ENCODE results near the gene HMX1. TPM values are rescaled to one million over a fixed set of nuclear protein-coding genes. Genes with fewer than 3 reads are reported as not detected.

HMX1 gene
- total and polyA plus RNA-seq, 10 of the 15 experiments (the other 5 are each of a cell fraction or from before 2014, with no cell fraction given) = not detected

GRCh38 chr4:8819473-8820177 is 52.0 kb downstream of the HMX1 start:
- 0 out of 2 replicates have a peak, but pooled peaks have one; percentile 15 for TF ChIP-seq IKZF1 (conservative IDR thresholded peaks at IDR 0.05)
- no peak for TF ChIP-seq ASH2L (IDR thresholded peaks at IDR 0.05; ENCODE audit: borderline replicate concordance, low read depth)
- 0 out of 4 replicates have a peak, but pooled peaks of 1 of the 2 experiments have one; percentile 5 for TF ChIP-seq BHLHE40 (IDR thresholded peaks at IDR 0.05; ENCODE audit: borderline replicate concordance in 1 of 2, low read depth in 2 of 2, low read length in 1 of 2)
- TF ChIP-seq POLR2AphosphoS2 (IDR thresholded peaks at IDR 0.05; ENCODE audit: low read depth, low read length) = no peak
- TF ChIP-seq KDM1A (IDR thresholded peaks at IDR 0.05; ENCODE audit: borderline replicate concordance) = no peak
- intact Hi-C loops (cut with micrococcal nuclease; ENCODE audit: unreplicated experiment) = no loop called here
- SMC1A ChIA-PET (ENCODE audit: uncharacterized antibody, unreplicated experiment) = no interaction called here
- no peaks in the 10 kb centered on the region for H3K27me3 ChIP-seq (replicated peaks in 1 of 2; ENCODE audit: control insufficient read depth in 2 of 2, insufficient read depth in 2 of 2, low read length in 1 of 2)
- no peak overlapping the region for H3K4me2 ChIP-seq (ENCODE audit: control insufficient read depth, insufficient read depth)
- no TSS peak for BruUV-seq (replicated peaks)
- ATAC-seq (peak; percentile 73), DNase-seq (ENCODE audit: low read depth, low spot score) (no peak), FAIRE-seq (no peak)
- H2AFZ ChIP-seq (ENCODE audit: control insufficient read depth, low read depth, low read length) = no peak overlapping the region
- CTCF ChIA-PET = interaction anchor here (0.6 kb wide), 1 partner anchor 499 kb away, joined by 4 read pairs; no protein-coding TSS in a partner anchor
- no peak overlapping the region for H3K27ac ChIP-seq (ENCODE audit: control insufficient read depth, insufficient read depth)
- no peak overlapping the region for H3K4me3 ChIP-seq
- no peaks in the 10 kb centered on the region for H3K9me3 ChIP-seq (replicated peaks; ENCODE audit: control insufficient read depth, insufficient read depth, low read length)
- 35% methylated on average over 19 of the region's 19 CpGs for WGBS (ENCODE audit: insufficient coverage, insufficient replicate concordance, low lambda C conversion rate, missing lambda C conversion rate)
- H3K79me2 ChIP-seq (ENCODE audit: control insufficient read depth, insufficient read depth, low read length) = no peaks in the 10 kb centered on the region
- H4K20me1 ChIP-seq (ENCODE audit: control insufficient read depth, insufficient read depth) = no peaks in the 10 kb centered on the region
- H3K9ac ChIP-seq (ENCODE audit: control insufficient read depth, insufficient read depth, low read length) = no peak overlapping the region
- in situ Hi-C loops (cut with MboI) = no loop called here
- no peaks in the 10 kb centered on the region for H3K36me3 ChIP-seq (ENCODE audit: control insufficient read depth in 2 of 2, insufficient read depth in 2 of 2, low read length in 1 of 2)
- RAD21 ChIA-PET (ENCODE audit: unreplicated experiment) = no interaction called here
- POLR2A ChIA-PET = no interaction called here
- H3K4me1 ChIP-seq (ENCODE audit: control insufficient read depth, insufficient read depth, low read length) = no peaks in the 10 kb centered on the region; the same call in 1 of the 2 replicates

GRCh38 chr4:8819019-8819418 is 52.6 kb downstream of the HMX1 start:
- no TSS peak for BruUV-seq (replicated peaks)
- in situ Hi-C loops (cut with MboI) (no loop called here), intact Hi-C loops (cut with micrococcal nuclease; ENCODE audit: unreplicated experiment) (no loop called here)
- ChIA-PET SMC1A (ENCODE audit: uncharacterized antibody, unreplicated experiment) (no interaction called here), RAD21 (ENCODE audit: unreplicated experiment) (no interaction called here), POLR2A (no interaction called here), CTCF (no interaction called here)
- no peak overlapping the region for H2AFZ ChIP-seq (ENCODE audit: control insufficient read depth, low read depth, low read length)
- no peak overlapping the region for H3K9ac ChIP-seq (ENCODE audit: control insufficient read depth, insufficient read depth, low read length)
- no peaks in the 10 kb centered on the region for H3K27me3 ChIP-seq (replicated peaks in 1 of 2; ENCODE audit: control insufficient read depth in 2 of 2, insufficient read depth in 2 of 2, low read length in 1 of 2)
- H3K9me3 ChIP-seq (replicated peaks; ENCODE audit: control insufficient read depth, insufficient read depth, low read length) = no peaks in the 10 kb centered on the region
- no peak for FAIRE-seq
- H3K79me2 ChIP-seq (ENCODE audit: control insufficient read depth, insufficient read depth, low read length) = no peaks in the 10 kb centered on the region
- TF ChIP-seq EZH2 (IDR thresholded peaks at IDR 0.05; ENCODE audit: borderline replicate concordance, control insufficient read depth, low read depth, low read length) (no peak), BRCA1 (IDR thresholded peaks at IDR 0.05; ENCODE audit: low read depth, low read length) (no peak), CHD4 (IDR thresholded peaks at IDR 0.05) (no peak), BACH1 (IDR thresholded peaks at IDR 0.05; ENCODE audit: borderline replicate concordance) (no peak), SPI1 (IDR thresholded peaks at IDR 0.05; ENCODE audit: borderline replicate concordance, insufficient read depth, low read depth, low read length) (no peak), SP1 (IDR thresholded peaks at IDR 0.05; ENCODE audit: low read depth, low read length) (no peak), GABPA (IDR thresholded peaks at IDR 0.05; ENCODE audit: low read depth) (no peak)
- H3K4me1 ChIP-seq (ENCODE audit: control insufficient read depth, insufficient read depth, low read length) = no peaks in the 10 kb centered on the region; the same call in 1 of the 2 replicates
- ATAC-seq = no peak
- H3K36me3 ChIP-seq (ENCODE audit: control insufficient read depth in 2 of 2, insufficient read depth in 2 of 2, low read length in 1 of 2) = no peaks in the 10 kb centered on the region
- H3K27ac ChIP-seq (ENCODE audit: control insufficient read depth, insufficient read depth) = no peak overlapping the region
- WGBS (ENCODE audit: insufficient coverage, insufficient replicate concordance, low lambda C conversion rate, missing lambda C conversion rate) = 35% methylated on average over 7 of the region's 8 CpGs
- no peak overlapping the region for H3K4me2 ChIP-seq (ENCODE audit: control insufficient read depth, insufficient read depth)
- no peak overlapping the region for H3K4me3 ChIP-seq
- H4K20me1 ChIP-seq (ENCODE audit: control insufficient read depth, insufficient read depth) = no peaks in the 10 kb centered on the region
- no peak for DNase-seq (ENCODE audit: low read depth, low spot score)
